ACC112 (cell line): Measurements from ENCODE around the gene CFDP1.
"Not testable (repeated sequence)": the region's sequence is repeated elsewhere in the genome, so short reads cannot be mapped to it uniquely, and the experiment has no call there.

Experiments used
- H2AFZ ChIP-seq: fragments of 200-600 bp; sonication (generic); one replicate; pipeline ENCODE4 v1.6.0; 2017; ENCODE audit warnings: antibody characterized with exemption, low read length; ENCODE audit not compliant: unreplicated experiment
- H3K27ac ChIP-seq: fragments of 200-600 bp; sonication (generic); 2 replicates; pipeline ENCODE4 v1.5.1; 2014; ENCODE audit warnings: low read depth, mild to moderate bottlenecking, antibody characterized with exemption, low read length, moderate library complexity
- H3K27me3 ChIP-seq: fragments of 200-600 bp; sonication (generic); 2 replicates; pipeline ENCODE4 v1.6.1; 2014; ENCODE audit warnings: mild to moderate bottlenecking, antibody characterized with exemption, low read length, moderate library complexity, mixed read lengths; ENCODE audit not compliant: insufficient read depth
- H3K36me3 ChIP-seq: fragments of 200-600 bp; sonication (generic); 2 replicates; pipeline ENCODE4 v1.6.1; 2016; ENCODE audit warnings: mild to moderate bottlenecking, antibody characterized with exemption, low read length, moderate library complexity, mixed read lengths; ENCODE audit not compliant: insufficient read depth
- H3K4me1 ChIP-seq: fragments of 200-600 bp; sonication (generic); one replicate; pipeline ENCODE4 v1.6.1; 2016; ENCODE audit warnings: low read length, mixed read lengths; ENCODE audit not compliant: insufficient read depth, unreplicated experiment, control insufficient read depth
- H3K4me3 ChIP-seq: fragments of 200-600 bp; sonication (generic); 2 replicates; pipeline ENCODE4 v1.5.1; 2014; ENCODE audit warnings: mild to moderate bottlenecking, low read depth, low read length
- H3K79me2 ChIP-seq: fragments of 200-600 bp; sonication (generic); one replicate; pipeline ENCODE4 v1.6.0; 2016; ENCODE audit warnings: low read length; ENCODE audit not compliant: control insufficient read depth, unreplicated experiment, insufficient read depth

The CFDP1 gene

GRCh38 chr16:75426524-75426923 lies 6.8 kb downstream of the CFDP1 start:
- Histone ChIP-seq H3K79me2 (peaks cover 77% of the 10 kb centered on the region), H3K4me1 (peaks cover 19% of the 10 kb centered on the region)
- H3K4me3 ChIP-seq, H3K27ac ChIP-seq, H2AFZ ChIP-seq, H3K36me3 ChIP-seq, H3K27me3 ChIP-seq: not testable (repeated sequence)

- not testable (repeated sequence) for H3K27me3 ChIP-seq, H3K36me3 ChIP-seq, H2AFZ ChIP-seq, H3K27ac ChIP-seq
- peak overlapping the region; percentile 54; the same call in 1 of the 2 replicates for H3K4me3 ChIP-seq
- H3K4me1 ChIP-seq = peaks cover 27% of the 10 kb centered on the region
- H3K79me2 ChIP-seq = peaks cover 78% of the 10 kb centered on the region
Measured at GRCh38 chr16:75424105-75424762, 9.1 kb downstream of the CFDP1 start.

- Histone ChIP-seq H3K36me3 (no peaks in the 10 kb centered on the region), H3K4me1 (peaks cover 27% of the 10 kb centered on the region), H3K4me3 (peak overlapping the region; percentile 54; the same call in 1 of the 2 replicates), H2AFZ (no peak overlapping the region), H3K27ac (no peak overlapping the region), H3K79me2 (peaks cover 77% of the 10 kb centered on the region), H3K27me3 (no peaks in the 10 kb centered on the region)
Measured at GRCh38 chr16:75423723-75424104, 9.6 kb downstream of the CFDP1 start.

- Histone ChIP-seq H3K27ac (0 out of 2 replicates have a peak overlapping the region, but pooled peaks have one; percentile 11), H2AFZ (no peak overlapping the region), H3K27me3 (no peaks in the 10 kb centered on the region), H3K36me3 (no peaks in the 10 kb centered on the region), H3K79me2 (peaks cover 77% of the 10 kb centered on the region), H3K4me3 (no peak overlapping the region), H3K4me1 (peaks cover 24% of the 10 kb centered on the region)
Measured at GRCh38 chr16:75421820-75422126, 11.5 kb downstream of the CFDP1 start.

- Histone ChIP-seq H2AFZ (no peak overlapping the region), H3K27ac (0 out of 2 replicates have a peak overlapping the region, but pooled peaks have one; percentile 11), H3K36me3 (no peaks in the 10 kb centered on the region), H3K4me1 (peaks cover 20% of the 10 kb centered on the region), H3K4me3 (peak overlapping the region; percentile 34), H3K27me3 (no peaks in the 10 kb centered on the region), H3K79me2 (peaks cover 75% of the 10 kb centered on the region)
Measured at GRCh38 chr16:75420987-75421819, 12.1 kb downstream of the CFDP1 start.

GRCh38 chr16:75416904-75417565 lies 16.3 kb downstream of the CFDP1 start:
- H3K4me1 ChIP-seq = peaks cover 12% of the 10 kb centered on the region
- peaks cover 62% of the 10 kb centered on the region for H3K79me2 ChIP-seq
- no peak overlapping the region for H3K27ac ChIP-seq
- no peak overlapping the region for H3K4me3 ChIP-seq
- no peaks in the 10 kb centered on the region for H3K27me3 ChIP-seq
- no peaks in the 10 kb centered on the region for H3K36me3 ChIP-seq
- H2AFZ ChIP-seq = no peak overlapping the region

GRCh38 chr16:75415169-75415905 lies 18.0 kb downstream of the CFDP1 start:
- H3K27ac ChIP-seq = no peak overlapping the region
- H3K79me2 ChIP-seq = peaks cover 45% of the 10 kb centered on the region
- H3K4me3 ChIP-seq = no peak overlapping the region
- H3K27me3 ChIP-seq = no peaks in the 10 kb centered on the region
- no peak overlapping the region for H2AFZ ChIP-seq
- peaks cover 4% of the 10 kb centered on the region; the same call in 1 of the 2 replicates for H3K36me3 ChIP-seq
- H3K4me1 ChIP-seq = no peaks in the 10 kb centered on the region

- Histone ChIP-seq H2AFZ (no peak overlapping the region), H3K36me3 (peaks cover 8% of the 10 kb centered on the region; the same call in 1 of the 2 replicates), H3K4me3 (no peak overlapping the region), H3K4me1 (no peaks in the 10 kb centered on the region), H3K27ac (no peak overlapping the region), H3K27me3 (no peaks in the 10 kb centered on the region), H3K79me2 (peaks cover 33% of the 10 kb centered on the region)
Measured at GRCh38 chr16:75413951-75414350, 19.4 kb downstream of the CFDP1 start.

GRCh38 chr16:75406943-75407342 lies 26.4 kb downstream of the CFDP1 start:
- H3K36me3 ChIP-seq = peaks cover 10% of the 10 kb centered on the region; the same call in 1 of the 2 replicates

GRCh38 chr16:75402821-75403475 lies 30.4 kb downstream of the CFDP1 start:
- Histone ChIP-seq H3K27ac (peak overlapping the region; percentile 78), H3K27me3 (no peaks in the 10 kb centered on the region), H2AFZ (no peak overlapping the region), H3K36me3 (peaks cover 3% of the 10 kb centered on the region; the same call in 1 of the 2 replicates), H3K4me3 (no peak overlapping the region), H3K79me2 (no peaks in the 10 kb centered on the region), H3K4me1 (peaks cover 11% of the 10 kb centered on the region)

More at GRCh38 chr16:75406943-75407342, 26.4 kb downstream of the CFDP1 start:
- no peaks in the 10 kb centered on the region for H3K79me2 ChIP-seq
- peaks cover 8% of the 10 kb centered on the region for H3K4me1 ChIP-seq
- H2AFZ ChIP-seq = no peak overlapping the region
- H3K27me3 ChIP-seq = no peaks in the 10 kb centered on the region
- H3K27ac ChIP-seq = no peak overlapping the region
- no peak overlapping the region for H3K4me3 ChIP-seq
